ENCODE data around the gene CECR2.

CECR2 gene

DNA sequence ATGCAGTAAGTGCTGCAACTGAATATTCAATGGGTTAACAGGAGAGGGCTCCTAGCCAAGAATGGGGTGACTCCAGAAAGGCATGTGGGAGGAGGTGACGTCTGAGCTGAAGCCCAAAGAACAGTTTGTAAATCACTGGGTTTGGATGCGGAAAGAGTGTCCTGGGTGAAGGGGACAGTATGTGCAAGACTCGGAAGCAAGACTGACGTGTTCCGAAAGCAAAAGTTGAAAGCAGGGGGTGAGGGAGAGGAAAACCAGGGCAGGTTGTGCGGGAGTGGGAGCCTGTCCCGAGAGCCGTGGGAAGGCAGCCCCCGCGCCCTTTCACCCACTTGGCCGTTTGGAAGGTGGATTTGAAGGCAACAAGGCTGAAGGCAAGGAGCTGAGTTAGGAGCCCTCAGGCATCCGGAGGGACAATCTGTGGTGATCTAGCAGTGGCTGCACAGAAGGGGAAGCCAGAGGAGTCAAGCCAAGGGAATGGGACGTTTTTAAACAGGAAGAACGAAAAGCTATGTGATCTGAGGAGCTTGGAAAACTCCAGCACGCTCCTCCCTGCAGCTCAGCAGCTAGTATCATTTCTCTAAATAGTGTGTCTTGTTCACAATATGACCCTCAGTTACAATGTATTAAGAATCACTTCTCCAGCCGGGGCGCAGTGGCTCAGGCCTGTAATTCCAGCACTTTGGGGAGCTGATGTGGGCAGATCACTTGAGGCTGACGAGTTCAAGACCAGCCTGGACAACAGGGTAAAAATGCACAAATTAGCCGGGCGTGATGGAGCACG, 201.8 kb downstream of the CECR2 start:
- no peak for DNase-seq (ENCODE audit: low spot score)

DNA sequence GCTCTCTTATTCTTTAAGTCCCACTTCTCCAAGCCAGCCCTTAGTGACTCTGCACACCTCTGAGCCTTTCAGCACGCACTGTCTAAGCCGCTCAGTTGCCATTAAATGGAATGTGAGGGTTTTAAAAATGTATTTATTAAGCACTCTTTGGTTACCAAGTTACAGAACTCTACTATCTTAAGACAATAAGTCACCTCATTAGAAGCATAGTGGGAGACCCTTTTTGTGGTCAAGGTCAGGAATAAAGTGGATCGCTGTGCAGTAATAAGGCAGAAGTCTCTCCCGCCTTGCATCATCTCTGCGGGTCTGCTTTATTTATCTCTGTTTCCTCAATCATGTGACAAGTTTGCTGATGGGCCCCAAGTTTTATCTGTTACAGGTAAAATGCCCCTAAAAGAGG, 205.9 kb downstream of the CECR2 start:
- no peak for DNase-seq (ENCODE audit: low spot score)

- DNase-seq (ENCODE audit: low spot score): no peak
Measured at GRCh38 chr22:17575681-17576080, 206.4 kb downstream of the CECR2 start.

- DNase-seq (ENCODE audit: low spot score): no peak
Measured at GRCh38 chr22:17576470-17576869, 207.2 kb downstream of the CECR2 start.

GRCh38 chr22:17578136-17578754, 209.0 kb downstream of the CECR2 start:
- no peak for DNase-seq (ENCODE audit: low spot score)

DNA sequence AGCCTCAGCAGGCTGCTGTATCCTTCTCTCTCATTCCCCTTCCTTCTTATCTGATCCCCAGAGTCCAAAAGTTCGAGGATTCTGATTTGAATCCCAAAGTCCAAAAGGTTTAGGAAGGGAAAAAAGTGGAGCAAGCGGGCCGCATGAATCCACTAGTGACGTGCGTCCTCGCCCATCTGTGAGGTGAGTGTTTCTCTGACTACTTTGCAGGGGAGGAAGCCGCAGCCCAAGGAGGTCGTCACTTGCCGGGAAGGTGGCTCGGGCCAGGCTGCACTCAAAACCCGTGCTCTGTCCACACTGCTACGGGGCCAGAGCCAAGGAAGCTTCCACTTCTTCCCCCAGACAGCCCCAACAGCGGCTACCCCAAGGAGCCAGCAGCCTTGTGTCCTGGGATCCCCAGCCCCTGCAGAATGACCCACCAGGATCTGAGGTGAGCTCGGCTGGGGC, 210.3 kb downstream of the CECR2 start:
- no peak for DNase-seq (ENCODE audit: low spot score)

DNA sequence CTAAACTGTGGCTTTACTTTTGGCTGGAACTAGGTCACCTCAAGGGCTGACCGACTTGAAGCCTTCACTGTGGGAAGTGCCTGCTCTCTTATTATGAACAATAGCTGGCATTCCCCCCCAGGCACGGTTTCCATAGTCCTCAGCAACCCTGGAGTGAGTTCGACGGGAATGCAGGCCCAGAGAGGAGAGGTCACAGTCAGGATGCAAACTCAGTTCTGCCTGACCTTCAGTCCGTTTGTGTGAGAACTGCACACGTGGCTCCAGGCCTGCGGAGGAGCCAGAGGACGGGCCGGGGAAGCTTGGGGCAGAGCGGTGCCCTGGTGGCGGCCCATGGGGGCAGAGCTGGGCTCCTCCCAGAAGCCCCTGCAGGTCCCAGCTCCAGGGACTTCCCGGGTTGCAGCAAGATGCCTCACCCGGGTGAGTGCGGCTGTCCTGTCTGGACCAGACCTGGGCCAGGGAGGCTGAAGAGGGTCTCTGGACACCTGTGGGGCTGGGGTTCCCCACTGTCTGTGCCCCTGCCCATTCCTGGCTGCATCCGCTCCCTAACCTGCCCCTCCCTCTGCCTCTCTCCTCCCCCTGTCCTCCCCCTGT, 211.3 kb downstream of the CECR2 start:
- no peak for DNase-seq (ENCODE audit: low spot score)

GRCh38 chr22:17581056-17581455, 211.8 kb downstream of the CECR2 start:
- DNase-seq (ENCODE audit: low spot score): no peak

GRCh38 chr22:17581631-17582030, 212.4 kb downstream of the CECR2 start:
- no peak for DNase-seq (ENCODE audit: low spot score)

GRCh38 chr22:17583151-17583550, 213.9 kb downstream of the CECR2 start:
- DNase-seq (ENCODE audit: low spot score): no peak

- no peak for DNase-seq (ENCODE audit: low spot score)
Measured at GRCh38 chr22:17586831-17587440, 217.7 kb downstream of the CECR2 start.

DNA sequence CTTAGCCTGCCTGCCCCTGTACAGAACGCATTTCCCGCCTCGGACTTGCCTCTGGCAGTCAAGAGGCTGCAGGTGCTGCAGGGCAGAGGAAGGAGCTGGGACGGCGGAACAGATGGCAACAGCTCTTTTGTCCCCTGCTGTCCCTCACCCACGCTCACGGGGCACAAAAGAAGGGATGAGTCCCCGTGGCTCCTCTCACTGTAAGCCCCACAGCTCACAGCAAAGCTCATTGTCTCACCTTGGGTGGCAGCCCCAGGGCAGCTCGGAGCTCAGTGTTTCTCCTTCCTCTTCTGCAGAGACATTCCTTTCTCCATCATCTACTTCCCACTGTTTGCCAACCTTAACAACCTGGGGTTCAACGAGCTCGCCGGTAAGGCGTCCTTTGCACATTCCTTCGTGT, 218.4 kb downstream of the CECR2 start:
- DNase-seq (ENCODE audit: low spot score): no peak

GRCh38 chr22:17588606-17589005, 219.3 kb downstream of the CECR2 start:
- no peak for DNase-seq (ENCODE audit: low spot score)

GRCh38 chr22:17589810-17590375, 220.6 kb downstream of the CECR2 start:
- no peak for DNase-seq (ENCODE audit: low spot score)

GRCh38 chr22:17590586-17590985, 221.3 kb downstream of the CECR2 start:
- DNase-seq (ENCODE audit: low spot score): no peak

DNA sequence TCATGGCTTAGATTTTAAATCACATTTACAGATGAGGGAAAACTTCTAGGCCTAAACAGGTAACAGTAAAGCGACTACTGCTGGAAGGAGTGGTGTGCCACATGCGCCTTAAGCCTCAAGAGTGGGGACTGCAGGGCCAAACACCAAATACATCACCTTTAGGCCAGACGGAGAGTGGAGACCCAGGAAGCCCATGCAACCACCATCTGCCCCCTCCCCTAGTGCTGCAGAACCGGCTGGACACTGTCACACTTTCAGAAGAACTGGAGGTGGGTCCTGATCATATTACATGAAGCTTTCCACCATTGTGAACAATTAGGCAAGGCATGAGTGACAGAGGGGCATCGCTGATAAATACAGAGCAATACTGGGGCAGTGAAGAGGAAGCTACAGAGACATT, 222.9 kb downstream of the CECR2 start:
- no peak for DNase-seq (ENCODE audit: low spot score)

DNA sequence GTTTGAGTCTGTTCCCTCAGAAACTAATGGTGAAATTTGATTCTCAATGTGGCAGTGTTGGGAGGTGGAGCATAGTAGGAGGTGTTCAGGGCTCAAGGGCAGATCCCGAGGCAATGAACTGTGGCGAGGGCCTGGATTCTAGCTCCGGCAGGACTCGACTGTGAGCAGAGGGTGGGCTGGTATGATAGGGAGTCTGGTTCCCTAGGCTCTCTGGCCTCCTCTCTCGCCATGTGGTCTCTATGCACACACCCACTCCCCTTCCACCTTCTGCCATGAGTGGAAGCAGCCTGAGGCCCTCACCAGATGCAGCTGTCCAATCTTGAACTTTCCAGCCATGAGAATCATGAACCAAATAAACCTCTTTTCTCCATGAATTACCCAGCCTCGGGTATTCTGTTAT, 227.0 kb downstream of the CECR2 start:
- no peak for DNase-seq (ENCODE audit: low spot score)

GRCh38 chr22:17597217-17597616, 228.0 kb downstream of the CECR2 start:
- no peak for DNase-seq (ENCODE audit: low spot score)

DNA sequence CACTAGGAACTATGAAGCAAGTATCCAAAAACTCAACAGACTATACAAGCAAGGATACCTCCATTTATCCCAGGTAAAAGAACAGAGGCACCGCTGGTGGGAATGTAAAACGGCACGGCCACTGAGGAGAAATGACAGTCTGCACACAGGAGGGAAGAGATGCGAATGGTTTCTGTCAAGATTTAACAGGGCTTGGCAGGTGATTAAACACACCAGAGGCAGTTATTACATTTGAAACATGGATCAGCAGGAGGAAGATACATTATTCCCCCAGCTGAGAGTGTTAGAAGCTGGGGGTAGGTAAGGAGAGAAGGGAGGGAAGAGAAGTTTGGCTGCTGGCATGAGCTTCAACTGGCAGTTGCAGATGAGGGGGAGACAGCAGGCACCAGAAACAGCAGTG, 229.1 kb downstream of the CECR2 start:
- DNase-seq (ENCODE audit: low spot score): no peak

DNA sequence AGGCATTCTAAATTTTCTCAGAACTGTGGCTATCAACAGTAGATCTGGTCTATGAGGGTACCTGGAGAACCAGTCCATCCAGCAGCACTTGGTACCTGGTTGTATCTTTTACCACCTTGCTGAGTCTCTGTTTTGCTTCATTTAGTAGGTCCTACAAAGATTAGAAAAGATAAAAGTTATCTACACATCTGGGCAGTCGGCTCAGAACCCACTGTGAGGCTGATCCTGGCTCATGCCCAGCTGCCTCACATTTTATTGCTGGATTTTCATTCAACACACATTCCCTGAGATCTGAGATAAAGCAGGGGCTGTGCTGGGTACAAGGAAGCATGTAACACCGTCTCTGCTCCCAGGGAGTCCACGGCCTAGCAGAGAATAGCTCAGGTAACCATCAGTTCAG, 231.8 kb downstream of the CECR2 start:
- DNase-seq (ENCODE audit: low spot score): no peak

DNA sequence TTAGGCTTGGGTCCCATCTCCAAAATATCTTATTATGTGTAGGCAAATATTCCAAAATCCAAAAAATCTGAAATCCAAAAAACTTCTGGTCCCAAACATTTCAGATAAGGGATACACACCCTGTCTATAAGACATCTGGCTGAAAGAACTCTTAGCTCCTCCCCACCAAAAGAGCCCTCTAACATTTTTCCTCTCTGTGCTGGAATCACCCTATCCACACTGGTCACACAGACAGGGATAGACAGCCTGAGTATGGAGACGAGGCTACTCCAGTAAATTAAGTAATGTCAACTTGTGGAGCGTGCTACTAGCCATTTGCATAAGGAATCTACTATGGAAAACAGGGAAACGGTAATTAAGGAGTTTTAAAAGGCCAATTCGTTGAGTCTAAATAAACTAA, 234.4 kb downstream of the CECR2 start:
- no peak for DNase-seq (ENCODE audit: low spot score)

- DNase-seq (ENCODE audit: low spot score): no peak
Measured at GRCh38 chr22:17606496-17606895, 237.2 kb downstream of the CECR2 start.

Data from germinal center (tissue), 1 donor.